Endothelial cell of umbilical vein (primary cell): Measurements from ENCODE around the gene ACAD10. TPM values are rescaled to one million over a fixed set of nuclear protein-coding genes. Genes with fewer than 3 reads are reported as not detected.

Source experiments
- BruUV-seq: library from RNA; stranded (reverse); fragments of 400-500 nt; replicated peaks from 2 replicates; lab custom pipeline; 2021; lab: Mats Ljungman, UMichigan
- CTCF ChIA-PET: fragments of 300-600, 350-600 bp; sonication (Branson Sonifier 250); formaldehyde crosslinking; loops from one replicate; lab custom pipeline; 2021; ENCODE audit warnings: antibody characterized with exemption, inconsistent platforms; lab: Charles Lee
- POLR2A ChIA-PET: fragments of 300-600, 350-600 bp; sonication (Branson Sonifier 250); formaldehyde crosslinking; loops from one replicate; lab custom pipeline; 2021; ENCODE audit warnings: antibody characterized with exemption, inconsistent platforms; lab: Charles Lee
- DNase-seq: peaks from one replicate; pipeline ENCODE4 v3.0.0-alpha.2; 2011; ENCODE audit warnings: low read depth, low spot score
- FAIRE-seq: peaks from 2 replicates; lab custom pipeline; 2011; peaks lifted over from hg19 to GRCh38; lab: Jason Lieb, UNC
- H2AFZ ChIP-seq: 2 replicates; pipeline ENCODE4 v1.6.0; 2012; ENCODE audit warnings: low read depth, low read length, control low read depth, inconsistent platforms
- H3K27ac ChIP-seq: 2 replicates; pipeline ENCODE4 v1.5.1; 2011; ENCODE audit warnings: low read depth, mild to moderate bottlenecking, control low read depth, low read length, moderate library complexity; ENCODE audit not compliant: insufficient read depth
- H3K27me3 ChIP-seq, 2 experiments: 2 replicates each; pipeline versions ENCODE4 v1.6.0 to v1.6.1; 2011; ENCODE audit warnings: low read length in 2 of 2, mixed read lengths in 1 of 2; ENCODE audit not compliant: control insufficient read depth in 2 of 2, insufficient read depth in 2 of 2
- H3K36me3 ChIP-seq, 2 experiments: 2 replicates in 1 of 2; 3 replicates in 1 of 2; pipeline ENCODE4 v1.5.1; 2011; ENCODE audit warnings: low read length in 2 of 2, mild to moderate bottlenecking in 1 of 2, moderate library complexity in 1 of 2; ENCODE audit not compliant: control insufficient read depth in 2 of 2, insufficient read depth in 2 of 2; ENCODE audit errors: extremely low read depth in 1 of 2
- H3K4me1 ChIP-seq: 3 replicates; pipeline ENCODE4 v1.5.1; 2011; ENCODE audit warnings: mild to moderate bottlenecking, low read length; ENCODE audit not compliant: control insufficient read depth, insufficient read depth; ENCODE audit errors: extremely low read depth
- H3K4me2 ChIP-seq: 2 replicates; pipeline ENCODE4 v1.6.1; 2011; ENCODE audit warnings: low read length, control low read depth, mixed read lengths; ENCODE audit not compliant: insufficient read depth
- H3K4me3 ChIP-seq, 3 experiments: fragments of 200-600 bp in 1 of 3; sonication (generic), shearing (Covaris generic) in 1 of 3; replicated peaks in 1 of 3; 2 replicates each; pipeline ENCODE4 v1.5.1; 2011 to 2016; ENCODE audit warnings: control low read depth in 3 of 3, low read length in 3 of 3, mild to moderate bottlenecking in 2 of 3, inconsistent platforms in 1 of 3, low read depth in 1 of 3, moderate library complexity in 1 of 3; ENCODE audit not compliant: insufficient read depth in 1 of 3
- H3K79me2 ChIP-seq: 2 replicates; pipeline ENCODE4 v1.6.0; 2012; ENCODE audit warnings: low read length, inconsistent platforms; ENCODE audit not compliant: control insufficient read depth, insufficient read depth
- H3K9ac ChIP-seq: replicated peaks from 2 replicates; pipeline ENCODE3; 2011; ENCODE audit warnings: low read length, control low read depth; ENCODE audit not compliant: insufficient read depth; ENCODE audit errors: extremely low read depth
- H3K9me1 ChIP-seq: replicated peaks from 3 replicates; pipeline ENCODE4 v1.6.0; 2011; ENCODE audit warnings: mild to moderate bottlenecking, low read length; ENCODE audit not compliant: control insufficient read depth, insufficient read depth; ENCODE audit errors: extremely low read depth
- H3K9me3 ChIP-seq: replicated peaks from 2 replicates; pipeline ENCODE4 v1.5.1; 2012; ENCODE audit warnings: low read length, inconsistent platforms; ENCODE audit not compliant: control insufficient read depth, insufficient read depth
- H4K20me1 ChIP-seq: replicated peaks from 2 replicates; pipeline ENCODE3; 2011; ENCODE audit warnings: mild to moderate bottlenecking, low read length; ENCODE audit not compliant: control insufficient read depth, insufficient read depth; ENCODE audit errors: extremely low read depth
- EZH2 ChIP-seq: IDR thresholded peaks from 2 replicates; pipeline ENCODE4 v1.6.1; 2012; ENCODE audit warnings: borderline replicate concordance, low read depth, mild to moderate bottlenecking, moderate library complexity, low read length, inconsistent platforms; ENCODE audit not compliant: severe bottlenecking
- FOS ChIP-seq: IDR thresholded peaks from 2 replicates; pipeline ENCODE4 v1.6.1; 2011; ENCODE audit warnings: mild to moderate bottlenecking, low read length, moderate library complexity, borderline replicate concordance; ENCODE audit not compliant: insufficient read depth
- GATA2 ChIP-seq: IDR thresholded peaks from 2 replicates; pipeline ENCODE4 v1.7.0; 2011; ENCODE audit warnings: low read depth, mild to moderate bottlenecking, moderate library complexity, mixed read lengths, low read length; ENCODE audit not compliant: insufficient read length, insufficient read depth
- JUN ChIP-seq: IDR thresholded peaks from 2 replicates; pipeline ENCODE4 v1.6.1; 2011; ENCODE audit warnings: borderline replicate concordance, low read depth; ENCODE audit not compliant: insufficient read length, insufficient read depth
- dilution Hi-C: fragments of 300-500 bp; cut with MboI; formaldehyde crosslinking; loops from one replicate; pipeline ENCODE4 v1.15.0; 2019; ENCODE audit warnings: low sequenced_read_pairs; ENCODE audit not compliant: extremely low pct_ligation_motif_present
- intact Hi-C: fragments of 100-400 bp; cut with micrococcal nuclease; formaldehyde crosslinking; loops from one replicate; pipeline ENCODE4 v1.10.0; 2022
- polyA plus RNA-seq, 4 experiments: library from polyadenylated mRNA; depleted of rRNA in 3 of 4; stranded (reverse) in 3 of 4; unstranded in 1 of 4; fragments of >200 nt; gene quantifications; 2 replicates each; pipeline versions ENCODE4 v1.2.1 to v1.2.3, GENCODE V29; 2011 to 2012; ENCODE audit warnings: missing spikeins in 1 of 4
- total RNA-seq: library from RNA; stranded (reverse); gene quantifications from 2 replicates; pipeline ENCODE4 v1.2.3, GENCODE V29; 2021
- TF ChIP-seq, protein P1 (sequence below): IDR thresholded peaks from 2 replicates; pipeline ENCODE4 v1.6.1; 2011; ENCODE audit not compliant: insufficient read depth, insufficient read length

Gene ACAD10
- total and polyA plus RNA-seq, 2 donors (not counting 3 experiments of a cell fraction or from before 2014, with no cell fraction given): 15.2 to 16.3 TPM

DNA sequence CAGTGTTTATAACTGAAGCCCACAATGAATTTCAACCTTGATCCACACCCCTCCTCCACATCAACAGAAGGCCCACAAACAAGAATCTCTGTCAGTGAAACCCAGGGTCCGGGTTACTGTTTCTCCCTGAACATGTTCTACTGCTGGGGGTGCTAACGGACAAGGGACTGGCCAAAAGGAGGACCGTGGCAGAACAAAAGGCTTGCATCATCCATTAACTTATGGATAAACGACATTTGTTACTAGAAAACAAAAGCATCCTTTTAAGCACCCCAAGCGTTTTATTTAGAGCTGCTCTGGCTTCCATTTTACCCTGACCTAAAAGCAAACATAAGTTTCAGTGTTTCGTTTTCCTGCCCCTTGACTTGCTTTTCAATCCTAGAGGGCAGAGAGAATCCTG, 32.3 kb upstream of the ACAD10 start:
- H3K27me3 ChIP-seq: no peaks in the 10 kb centered on the region
- peaks cover 4% of the 10 kb centered on the region for H3K4me1 ChIP-seq
- no peak overlapping the region for H3K4me2 ChIP-seq
- POLR2A ChIA-PET: no interaction called here
- TF ChIP-seq JUN: no peak
- TF ChIP-seq, protein P1, sequence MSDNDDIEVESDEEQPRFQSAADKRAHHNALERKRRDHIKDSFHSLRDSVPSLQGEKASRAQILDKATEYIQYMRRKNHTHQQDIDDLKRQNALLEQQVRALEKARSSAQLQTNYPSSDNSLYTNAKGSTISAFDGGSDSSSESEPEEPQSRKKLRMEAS: no peak
- H3K9me3 ChIP-seq: no peaks in the 10 kb centered on the region
- H3K36me3 ChIP-seq: peaks cover 15 to 17% of the 10 kb centered on the region in 2 experiments
- DNase-seq: no peak
- BruUV-seq: no TSS peak
- H3K4me3 ChIP-seq: no peak overlapping the region
- no peak overlapping the region for H2AFZ ChIP-seq
- H3K9me1 ChIP-seq: no peaks in the 10 kb centered on the region
- no peaks in the 10 kb centered on the region for H4K20me1 ChIP-seq
- dilution Hi-C loops: no loop called here
- no peak overlapping the region for H3K9ac ChIP-seq
- no peak for FAIRE-seq
- H3K27ac ChIP-seq: no peak overlapping the region
- CTCF ChIA-PET: interaction anchor here (1.7 kb wide), 1 partner anchor 14 kb away, joined by 3 read pairs; no protein-coding TSS in a partner anchor
- intact Hi-C loops: no loop called here
- H3K79me2 ChIP-seq: no peaks in the 10 kb centered on the region

DNA sequence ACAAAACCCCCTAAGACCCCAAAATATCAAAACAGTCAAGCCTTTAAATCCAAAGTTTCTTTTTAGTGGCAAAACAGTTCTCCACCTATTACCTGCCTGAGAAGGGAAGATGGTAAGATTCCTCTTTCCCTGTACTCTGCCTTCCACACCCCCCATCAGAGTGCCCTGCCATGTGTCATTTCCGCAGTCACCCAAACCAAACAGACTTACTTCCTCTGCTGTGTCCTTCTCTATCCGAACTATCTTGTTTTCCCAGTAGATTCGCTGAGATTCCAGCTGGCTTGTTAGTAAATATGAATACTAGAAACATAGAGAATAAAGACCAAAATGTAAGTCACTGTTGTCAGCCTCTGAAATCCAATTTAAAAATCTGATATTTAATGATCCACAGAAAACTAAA, 30.5 kb upstream of the ACAD10 start:
- ChIA-PET POLR2A (no interaction called here), CTCF (interaction anchor here (1.5 to 1.7 kb wide), 2 partner anchors 9 to 15 kb away, joined by 3 to 4 read pairs; no protein-coding TSS in a partner anchor)
- Histone ChIP-seq H3K79me2 (no peaks in the 10 kb centered on the region), H3K4me2 (no peak overlapping the region), H4K20me1 (no peaks in the 10 kb centered on the region), H3K9me3 (no peaks in the 10 kb centered on the region), H3K27me3 (no peaks in the 10 kb centered on the region), H3K9ac (no peak overlapping the region), H3K9me1 (no peaks in the 10 kb centered on the region), H3K4me1 (peaks cover 4% of the 10 kb centered on the region), H3K27ac (no peak overlapping the region), H3K36me3 (peaks cover 14 to 15% of the 10 kb centered on the region in 2 experiments), H2AFZ (no peak overlapping the region), H3K4me3 (no peak overlapping the region)
- no TSS peak for BruUV-seq
- FAIRE-seq: no peak
- no peak for DNase-seq
- intact Hi-C loops: no loop called here
- TF ChIP-seq EZH2: no peak
- TF ChIP-seq FOS: no peak
- no peak for TF ChIP-seq GATA2
- TF ChIP-seq, protein P1: no peak
- dilution Hi-C loops: no loop called here
